IMR-90 (cell line): ENCODE results near the gene AGAP1. TPM values are rescaled to one million over a fixed set of nuclear protein-coding genes. Genes with fewer than 3 reads are reported as not detected.

ENCODE experiments used
- CEBPB ChIP-seq: IDR thresholded peaks from 2 replicates; pipeline ENCODE4 v1.6.1; 2012; ENCODE audit warnings: low read depth, low read length, improper control_type of control experiment
- CHD1 ChIP-seq: IDR thresholded peaks from 2 replicates; pipeline ENCODE4 v1.6.1; 2012; ENCODE audit warnings: low read depth, low read length, improper control_type of control experiment
- MAZ ChIP-seq: IDR thresholded peaks from 2 replicates; pipeline ENCODE4 v1.6.1; 2012; ENCODE audit warnings: low read depth, mild to moderate bottlenecking, low read length, improper control_type of control experiment, moderate library complexity, borderline replicate concordance
- polyA plus RNA-seq, 3 experiments: library from polyadenylated mRNA; depleted of rRNA; stranded (reverse); fragments of >200 nt; gene quantifications; 2 replicates each; pipeline ENCODE4 v1.2.3, GENCODE V29; 2012; ENCODE audit warnings: low replicate concordance in 1 of 3
- total RNA-seq: library from RNA; depleted of rRNA; stranded (reverse); fragments of >200 nt; gene quantifications from 2 replicates; pipeline ENCODE4 v1.2.3, GENCODE V29; 2012

AGAP1 gene
- total and polyA plus RNA-seq, 2 of the 4 experiments (the other 2 are of a cell fraction): 15.1 to 16.4 TPM

DNA sequence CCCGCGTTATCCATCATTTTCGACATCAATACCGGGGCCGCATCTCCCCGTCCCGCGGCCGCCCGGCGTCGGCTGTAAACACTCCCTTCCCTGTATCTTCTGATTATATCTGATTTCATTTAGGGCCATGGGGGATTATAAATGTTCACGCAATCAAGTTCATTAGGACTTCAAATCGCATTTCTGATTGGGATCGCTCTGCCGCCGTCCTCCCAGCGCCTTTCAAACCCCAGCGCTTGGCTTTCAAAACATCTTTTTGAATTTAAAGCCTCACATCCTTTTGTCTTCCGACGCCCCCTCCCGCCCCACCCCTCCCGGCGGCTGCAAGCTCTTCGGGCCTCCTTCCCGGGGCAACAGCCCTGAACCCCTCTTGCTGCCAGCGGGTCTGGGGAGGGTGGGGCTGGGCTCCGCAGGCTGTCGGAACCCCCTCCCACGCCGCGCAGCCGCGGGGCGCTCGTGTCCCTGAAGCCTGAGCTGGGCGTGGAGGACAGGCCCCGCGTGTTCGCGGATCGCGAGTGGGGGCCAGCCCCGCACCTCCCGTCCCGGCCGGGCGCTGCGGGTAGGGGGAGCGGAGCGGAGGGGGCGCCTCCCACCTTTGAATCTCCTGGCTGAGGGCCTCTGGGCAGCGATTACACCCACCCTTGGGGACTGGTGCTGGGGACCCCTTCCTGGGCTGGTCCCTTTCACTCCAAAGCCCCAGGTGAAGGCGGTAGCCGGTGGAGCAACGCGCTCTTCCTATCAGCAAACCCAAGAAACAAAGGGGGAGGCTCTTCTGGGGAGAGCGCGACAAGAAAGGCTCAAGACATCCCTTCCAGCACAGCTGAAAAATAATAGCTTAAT lies 685.6 kb downstream of the AGAP1 start (continued):
- TF ChIP-seq CHD1 (no peak), CEBPB (no peak), MAZ (no peak)
